Measurements from ENCODE around the gene GPR55. TPM values are rescaled to one million over a fixed set of nuclear protein-coding genes. Genes with fewer than 3 reads are reported as not detected.

Gene GPR55
- total RNA-seq, 2 donors from 2014 or later, result 2.6 to 7.5 TPM

GRCh38 chr2:230861552-230862255, 63.3 kb downstream of the GPR55 start:
- no peaks in the 10 kb centered on the region for H3K36me3 ChIP-seq (ENCODE audit: control insufficient read depth, insufficient read depth, low read length)
- H3K9ac ChIP-seq (ENCODE audit: extremely low read depth, low read length, poor library complexity, severe bottlenecking), result no peak overlapping the region
- no peak overlapping the region for H3K27ac ChIP-seq (ENCODE audit: low read depth, low read length)
- H3K4me1 ChIP-seq (ENCODE audit: control insufficient read depth, insufficient read depth, low read length), result peaks cover 5% of the 10 kb centered on the region
- H3K9me3 ChIP-seq (ENCODE audit: control insufficient read depth, low read length), result no peaks in the 10 kb centered on the region
- no peak overlapping the region for H3K4me3 ChIP-seq (ENCODE audit: low read length)
- Mint-ChIP-seq H3K36me3 (ENCODE audit: low read depth) (no peaks in the 10 kb centered on the region), H3K27me3 (ENCODE audit: insufficient read depth) (peaks cover 13% of the 10 kb centered on the region), H3K4me1 (peaks cover 12% of the 10 kb centered on the region), H3K27ac (peak overlapping the region; percentile 17), H3K4me3 (peak overlapping the region; percentile 8), H3K9me3 (no peaks in the 10 kb centered on the region)
- H3K27me3 ChIP-seq (ENCODE audit: control insufficient read depth, insufficient read depth, low read length, poor library complexity, severe bottlenecking), result no peaks in the 10 kb centered on the region
- DNase-seq, result peak; percentile 88
- 56 to 63% methylated on average over 11 to 13 of the region's 13 CpGs for WGBS, 2 experiments (ENCODE audit: insufficient coverage in 1 of 2, insufficient read length in 1 of 2)
- no peak for TF ChIP-seq CTCF (conservative IDR thresholded peaks at IDR 0.05)

Other genes starting within 250 kb of the GPR55 start
- 10 to 100 TPM; 41.4 to 48.4 TPM for gene CAB39, start 212.4 kb downstream of the GPR55 start, total RNA-seq
- gene ITM2C, start 60.3 kb downstream of the GPR55 start, total RNA-seq, result 100 to 1,000 TPM; 208 to 269 TPM
- gene SPATA3, start 70.9 kb upstream of the GPR55 start, total RNA-seq, result not detected
- 1 to 10 TPM; 1.8 to 3.9 TPM for gene C2orf72, start 112.3 kb upstream of the GPR55 start, total RNA-seq
- 100 to 1,000 TPM; 148 to 158 TPM for gene PSMD1, start 131.6 kb upstream of the GPR55 start, total RNA-seq
- not detected for gene HTR2B, start 199.8 kb upstream of the GPR55 start, total RNA-seq

Measured in endodermal cell (in vitro differentiated cells).